WTC11 (cell line): ENCODE results near the gene SLIT1. TPM values are rescaled to one million over a fixed set of nuclear protein-coding genes. Genes with fewer than 3 reads are reported as not detected.

Experiments
- ATAC-seq: fragments of 200-7000 bp; cut with Tn5 transposase; 2 replicates; pipeline ENCODE4 v1.10.0; 2021; ENCODE audit warnings: mild to moderate bottlenecking, moderate library complexity
- CTCF ChIA-PET: fragments of 300-600 bp; sonication (Branson Sonifier 250); formaldehyde crosslinking; loops from one replicate; lab custom pipeline; 2021; ENCODE audit warnings: antibody characterized with exemption; lab: Charles Lee
- POLR2A ChIA-PET: fragments of 350-600 bp; sonication (Branson Sonifier 250); formaldehyde crosslinking; loops from one replicate; lab custom pipeline; 2021; ENCODE audit warnings: antibody characterized with exemption; lab: Charles Lee
- DNase-seq: peaks from one replicate; pipeline ENCODE4 v3.0.0; 2021; ENCODE audit warnings: low spot score
- H3K27ac Mint-ChIP-seq: 2 replicates; pipeline ENCODE4 v1.8.0; 2021; ENCODE audit warnings: mixed read lengths
- H3K27me3 Mint-ChIP-seq: 2 replicates; pipeline ENCODE4 v1.8.0; 2021; ENCODE audit warnings: low read depth, mild to moderate bottlenecking, moderate library complexity, mixed read lengths
- H3K36me3 Mint-ChIP-seq: 2 replicates; pipeline ENCODE4 v1.8.0; 2021; ENCODE audit warnings: mixed read lengths
- H3K4me1 Mint-ChIP-seq: 2 replicates; pipeline ENCODE4 v1.8.0; 2022; ENCODE audit warnings: mixed read lengths
- H3K4me3 Mint-ChIP-seq: 2 replicates; pipeline ENCODE4 v1.8.0; 2021; ENCODE audit warnings: mild to moderate bottlenecking, moderate library complexity, mixed read lengths
- H3K9me3 Mint-ChIP-seq: 2 replicates; pipeline ENCODE4 v1.8.0; 2021; ENCODE audit warnings: mixed read lengths
- AR ChIP-seq: fragments of 250-450 bp; sonication (Bioruptor Pico); IDR thresholded peaks from 2 replicates; pipeline ENCODE4 v1.9.0; 2021; ENCODE audit warnings: mild to moderate bottlenecking
- CBFB ChIP-seq: sonication (generic); formaldehyde crosslinking; IDR thresholded peaks from 2 replicates; pipeline ENCODE4 v1.8.1; 2022; ENCODE audit warnings: mild to moderate bottlenecking, low read depth, missing genetic modification reagents
- CTCF ChIP-seq: fragments of 200-600 bp; IDR thresholded peaks from 2 replicates; pipeline ENCODE4 v1.8.0; 2022; ENCODE audit warnings: antibody characterized with exemption
- E2F4 ChIP-seq: sonication (generic); formaldehyde crosslinking; IDR thresholded peaks from 2 replicates; pipeline ENCODE4 v1.8.1; 2022; ENCODE audit warnings: low read depth, mild to moderate bottlenecking, moderate library complexity, missing genetic modification reagents, borderline replicate concordance
- ELF4 ChIP-seq: sonication (generic); formaldehyde crosslinking; IDR thresholded peaks from 2 replicates; pipeline ENCODE4 v1.8.1; 2022; ENCODE audit warnings: low read depth, mild to moderate bottlenecking, moderate library complexity, missing genetic modification reagents
- FOXK1 ChIP-seq: sonication (generic); formaldehyde crosslinking; IDR thresholded peaks from 2 replicates; pipeline ENCODE4 v1.8.0; 2022; ENCODE audit warnings: mild to moderate bottlenecking, moderate library complexity, missing genetic modification reagents
- FOXP1 ChIP-seq: sonication (generic); formaldehyde crosslinking; IDR thresholded peaks from 2 replicates; pipeline ENCODE4 v1.8.0; 2022; ENCODE audit warnings: missing genetic modification reagents, mild to moderate bottlenecking, moderate library complexity, borderline replicate concordance
- ZNF232 ChIP-seq: sonication (generic); formaldehyde crosslinking; IDR thresholded peaks from 2 replicates; pipeline ENCODE4 v1.8.0; 2022; ENCODE audit warnings: mild to moderate bottlenecking, missing genetic modification reagents
- total RNA-seq: library from RNA; stranded (reverse); gene quantifications from 3 replicates; pipeline ENCODE4 v1.2.3, GENCODE V29; 2021
- TF ChIP-seq, protein P1 (sequence below): fragments of 250-450 bp; sonication (Bioruptor Pico); IDR thresholded peaks from 2 replicates; pipeline ENCODE4 v1.9.0; 2021; ENCODE audit warnings: mild to moderate bottlenecking, borderline replicate concordance
- TF ChIP-seq, protein P2 (sequence below): sonication (generic); formaldehyde crosslinking; IDR thresholded peaks from 2 replicates; pipeline ENCODE4 v1.8.0; 2022; ENCODE audit warnings: missing genetic modification reagents

The SLIT1 gene
- total RNA-seq, 1 experiment from 2014 or later: 1.6 TPM

DNA sequence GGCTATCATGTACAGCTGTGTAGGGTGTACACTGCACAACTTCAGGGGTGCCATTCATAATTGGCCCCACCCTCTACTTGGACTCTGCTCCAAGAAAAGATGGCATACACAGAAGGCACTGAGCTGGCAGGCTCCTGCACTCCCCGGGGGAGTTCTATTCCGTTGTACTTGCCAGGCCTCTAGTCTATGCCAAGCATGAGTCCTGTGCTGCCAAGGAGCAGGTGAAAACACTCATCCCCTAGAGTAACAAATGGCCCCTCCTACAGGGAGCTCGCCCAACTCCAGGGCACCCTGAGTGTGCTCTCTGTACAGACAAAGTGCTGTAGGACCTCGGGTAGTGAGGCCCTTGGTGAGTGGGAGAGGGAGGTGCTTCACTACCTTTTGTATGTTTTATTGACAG is 127.2 kb downstream of the SLIT1 start:
- Mint-ChIP-seq H3K27ac (no peak overlapping the region), H3K27me3 (no peaks in the 10 kb centered on the region), H3K4me3 (no peak overlapping the region), H3K9me3 (peaks cover 7% of the 10 kb centered on the region), H3K4me1 (peaks cover 8% of the 10 kb centered on the region), H3K36me3 (no peaks in the 10 kb centered on the region)
- TF ChIP-seq AR (CRISPR knock-in tag): no peak
- TF ChIP-seq, protein P1, sequence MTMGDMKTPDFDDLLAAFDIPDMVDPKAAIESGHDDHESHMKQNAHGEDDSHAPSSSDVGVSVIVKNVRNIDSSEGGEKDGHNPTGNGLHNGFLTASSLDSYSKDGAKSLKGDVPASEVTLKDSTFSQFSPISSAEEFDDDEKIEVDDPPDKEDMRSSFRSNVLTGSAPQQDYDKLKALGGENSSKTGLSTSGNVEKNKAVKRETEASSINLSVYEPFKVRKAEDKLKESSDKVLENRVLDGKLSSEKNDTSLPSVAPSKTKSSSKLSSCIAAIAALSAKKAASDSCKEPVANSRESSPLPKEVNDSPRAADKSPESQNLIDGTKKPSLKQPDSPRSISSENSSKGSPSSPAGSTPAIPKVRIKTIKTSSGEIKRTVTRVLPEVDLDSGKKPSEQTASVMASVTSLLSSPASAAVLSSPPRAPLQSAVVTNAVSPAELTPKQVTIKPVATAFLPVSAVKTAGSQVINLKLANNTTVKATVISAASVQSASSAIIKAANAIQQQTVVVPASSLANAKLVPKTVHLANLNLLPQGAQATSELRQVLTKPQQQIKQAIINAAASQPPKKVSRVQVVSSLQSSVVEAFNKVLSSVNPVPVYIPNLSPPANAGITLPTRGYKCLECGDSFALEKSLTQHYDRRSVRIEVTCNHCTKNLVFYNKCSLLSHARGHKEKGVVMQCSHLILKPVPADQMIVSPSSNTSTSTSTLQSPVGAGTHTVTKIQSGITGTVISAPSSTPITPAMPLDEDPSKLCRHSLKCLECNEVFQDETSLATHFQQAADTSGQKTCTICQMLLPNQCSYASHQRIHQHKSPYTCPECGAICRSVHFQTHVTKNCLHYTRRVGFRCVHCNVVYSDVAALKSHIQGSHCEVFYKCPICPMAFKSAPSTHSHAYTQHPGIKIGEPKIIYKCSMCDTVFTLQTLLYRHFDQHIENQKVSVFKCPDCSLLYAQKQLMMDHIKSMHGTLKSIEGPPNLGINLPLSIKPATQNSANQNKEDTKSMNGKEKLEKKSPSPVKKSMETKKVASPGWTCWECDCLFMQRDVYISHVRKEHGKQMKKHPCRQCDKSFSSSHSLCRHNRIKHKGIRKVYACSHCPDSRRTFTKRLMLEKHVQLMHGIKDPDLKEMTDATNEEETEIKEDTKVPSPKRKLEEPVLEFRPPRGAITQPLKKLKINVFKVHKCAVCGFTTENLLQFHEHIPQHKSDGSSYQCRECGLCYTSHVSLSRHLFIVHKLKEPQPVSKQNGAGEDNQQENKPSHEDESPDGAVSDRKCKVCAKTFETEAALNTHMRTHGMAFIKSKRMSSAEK (CRISPR knock-in tag): no peak
- TF ChIP-seq FOXK1: no peak
- TF ChIP-seq FOXP1 (CRISPR knock-in tag): no peak
- TF ChIP-seq ELF4 (CRISPR knock-in tag): no peak
- no peak for ATAC-seq
- ChIA-PET POLR2A (no interaction called here), CTCF (interaction anchor here (1.1 to 5.4 kb wide), 10 partner anchors 10 to 138 kb away, joined by 3 to 59 read pairs (median 8); no protein-coding TSS in a partner anchor)
- DNase-seq: no peak

GRCh38 chr10:97057491-97058235 is 128.1 kb downstream of the SLIT1 start:
- TF ChIP-seq CTCF (no peak), ZNF232 (CRISPR knock-in tag) (no peak)
- Mint-ChIP-seq H3K9me3 (peaks cover 7% of the 10 kb centered on the region), H3K4me1 (peaks cover 5% of the 10 kb centered on the region), H3K36me3 (no peaks in the 10 kb centered on the region), H3K27ac (no peak overlapping the region), H3K4me3 (no peak overlapping the region), H3K27me3 (no peaks in the 10 kb centered on the region)
- ChIA-PET POLR2A (no interaction called here), CTCF (interaction anchor here (0.6 to 5.4 kb wide), 6 partner anchors 10 to 139 kb away, joined by 3 to 59 read pairs (median 4); no protein-coding TSS in a partner anchor)
- DNase-seq: no peak
- ATAC-seq: no peak

DNA sequence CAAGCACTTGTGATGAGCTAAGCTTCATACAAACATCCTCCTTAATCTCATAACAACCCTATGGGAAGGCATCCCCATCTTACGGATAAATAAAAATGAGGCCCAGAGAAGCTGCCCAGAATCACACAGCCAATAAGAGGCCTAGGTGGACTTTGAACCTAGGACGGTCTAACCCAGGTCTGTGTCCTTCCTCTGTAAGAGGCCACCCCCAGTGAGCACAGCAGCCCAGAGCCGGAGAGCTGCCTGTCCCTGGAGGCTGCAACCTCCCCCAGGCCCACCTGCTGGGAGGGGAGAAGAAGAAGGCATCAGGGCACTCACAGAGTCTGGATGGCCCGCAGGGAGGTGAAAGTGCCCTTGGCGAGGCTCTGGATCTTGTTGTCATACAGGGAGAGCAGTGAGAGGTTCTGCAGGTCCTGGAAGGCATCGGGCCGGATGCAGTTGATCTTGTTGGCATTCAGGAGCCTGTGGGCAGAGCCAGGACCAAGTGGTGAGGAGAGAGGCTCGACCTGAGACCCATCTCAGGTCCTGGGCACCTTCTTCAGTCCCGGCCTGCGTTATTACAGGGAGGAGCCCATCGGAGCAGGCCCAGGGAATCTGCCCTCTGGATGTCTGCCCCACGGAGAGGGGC is 129.6 kb downstream of the SLIT1 start:
- CTCF ChIA-PET: interaction anchor here (1.1 to 5.4 kb wide), 4 partner anchors 16 to 29 kb away, joined by 3 to 59 read pairs (median 8); no protein-coding TSS in a partner anchor
- TF ChIP-seq ELF4 (CRISPR knock-in tag): no peak
- TF ChIP-seq, protein P2, sequence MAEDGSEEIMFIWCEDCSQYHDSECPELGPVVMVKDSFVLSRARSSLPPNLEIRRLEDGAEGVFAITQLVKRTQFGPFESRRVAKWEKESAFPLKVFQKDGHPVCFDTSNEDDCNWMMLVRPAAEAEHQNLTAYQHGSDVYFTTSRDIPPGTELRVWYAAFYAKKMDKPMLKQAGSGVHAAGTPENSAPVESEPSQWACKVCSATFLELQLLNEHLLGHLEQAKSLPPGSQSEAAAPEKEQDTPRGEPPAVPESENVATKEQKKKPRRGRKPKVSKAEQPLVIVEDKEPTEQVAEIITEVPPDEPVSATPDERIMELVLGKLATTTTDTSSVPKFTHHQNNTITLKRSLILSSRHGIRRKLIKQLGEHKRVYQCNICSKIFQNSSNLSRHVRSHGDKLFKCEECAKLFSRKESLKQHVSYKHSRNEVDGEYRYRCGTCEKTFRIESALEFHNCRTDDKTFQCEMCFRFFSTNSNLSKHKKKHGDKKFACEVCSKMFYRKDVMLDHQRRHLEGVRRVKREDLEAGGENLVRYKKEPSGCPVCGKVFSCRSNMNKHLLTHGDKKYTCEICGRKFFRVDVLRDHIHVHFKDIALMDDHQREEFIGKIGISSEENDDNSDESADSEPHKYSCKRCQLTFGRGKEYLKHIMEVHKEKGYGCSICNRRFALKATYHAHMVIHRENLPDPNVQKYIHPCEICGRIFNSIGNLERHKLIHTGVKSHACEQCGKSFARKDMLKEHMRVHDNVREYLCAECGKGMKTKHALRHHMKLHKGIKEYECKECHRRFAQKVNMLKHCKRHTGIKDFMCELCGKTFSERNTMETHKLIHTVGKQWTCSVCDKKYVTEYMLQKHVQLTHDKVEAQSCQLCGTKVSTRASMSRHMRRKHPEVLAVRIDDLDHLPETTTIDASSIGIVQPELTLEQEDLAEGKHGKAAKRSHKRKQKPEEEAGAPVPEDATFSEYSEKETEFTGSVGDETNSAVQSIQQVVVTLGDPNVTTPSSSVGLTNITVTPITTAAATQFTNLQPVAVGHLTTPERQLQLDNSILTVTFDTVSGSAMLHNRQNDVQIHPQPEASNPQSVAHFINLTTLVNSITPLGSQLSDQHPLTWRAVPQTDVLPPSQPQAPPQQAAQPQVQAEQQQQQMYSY (CRISPR knock-in tag): no peak
- TF ChIP-seq CBFB: no peak
- no peak for TF ChIP-seq E2F4 (CRISPR knock-in tag)
- no peak for DNase-seq
- H3K36me3 Mint-ChIP-seq: peaks cover under 1% of the 10 kb centered on the region; the same call in 1 of the 2 replicates
- H3K27ac Mint-ChIP-seq: no peak overlapping the region
- H3K27me3 Mint-ChIP-seq: no peaks in the 10 kb centered on the region
- no peak for ATAC-seq
- H3K9me3 Mint-ChIP-seq: peaks cover 9% of the 10 kb centered on the region
- POLR2A ChIA-PET: no interaction called here
- no peaks in the 10 kb centered on the region for H3K4me1 Mint-ChIP-seq
- no peak overlapping the region for H3K4me3 Mint-ChIP-seq
